GOT3 (cell line): ENCODE measurements around the gene WFDC8.
"Not testable (repeated sequence)": the region's sequence is repeated elsewhere in the genome, so short reads cannot be mapped to it uniquely, and the experiment has no call there.

Experiments
- DNase-seq: peaks from one replicate; lab custom pipeline; 2025; ENCODE audit warnings: mixed read lengths; lab: John Stamatoyannopoulos, UW

Gene WFDC8

DNA sequence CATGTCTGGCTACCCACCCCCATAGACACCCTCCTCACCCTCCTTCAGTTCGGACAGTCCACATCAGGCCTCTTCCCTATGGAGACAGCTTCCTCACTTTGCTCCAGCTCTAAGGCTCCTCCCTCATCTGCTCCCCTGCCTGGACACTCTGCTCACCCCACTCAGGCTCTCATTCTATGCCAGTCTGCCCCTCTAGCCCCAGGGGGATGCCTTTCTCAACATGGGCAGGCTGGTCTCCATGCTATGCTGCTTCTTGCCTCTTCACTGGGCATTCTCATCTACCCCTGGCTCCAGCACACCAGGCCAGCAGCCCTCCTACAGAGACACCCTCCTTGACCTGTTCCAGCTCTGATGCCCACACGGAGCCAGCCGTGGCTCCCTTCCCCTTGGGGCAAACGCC lies at the start of gene WFDC8:
Gene WFDC8 (minus strand): TSS at position 101 of the 400 bp plus-strand sequence. CDS start 37 bp downstream, at position 64.
- no peak for DNase-seq

DNA sequence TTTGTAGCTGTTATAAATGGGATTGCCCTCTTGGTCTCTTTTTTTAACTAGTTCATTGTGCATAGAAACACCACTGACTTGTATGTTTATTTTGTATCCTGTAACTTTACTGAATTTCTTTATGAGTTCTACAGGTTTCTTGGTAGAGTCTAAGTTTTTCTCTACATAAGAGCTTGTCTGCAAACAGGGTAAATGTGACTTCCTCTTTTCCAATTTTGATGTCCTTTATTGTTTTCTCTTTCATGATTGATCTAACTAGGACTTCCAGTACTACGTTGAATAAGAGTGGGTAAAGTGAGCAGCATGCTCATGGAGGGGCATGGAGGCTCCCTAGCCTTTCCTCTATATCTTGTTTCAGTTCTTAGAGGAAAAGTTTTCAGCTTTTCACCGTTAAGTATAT lies 47.5 kb upstream of the WFDC8 start:
- DNase-seq = no peak

DNA sequence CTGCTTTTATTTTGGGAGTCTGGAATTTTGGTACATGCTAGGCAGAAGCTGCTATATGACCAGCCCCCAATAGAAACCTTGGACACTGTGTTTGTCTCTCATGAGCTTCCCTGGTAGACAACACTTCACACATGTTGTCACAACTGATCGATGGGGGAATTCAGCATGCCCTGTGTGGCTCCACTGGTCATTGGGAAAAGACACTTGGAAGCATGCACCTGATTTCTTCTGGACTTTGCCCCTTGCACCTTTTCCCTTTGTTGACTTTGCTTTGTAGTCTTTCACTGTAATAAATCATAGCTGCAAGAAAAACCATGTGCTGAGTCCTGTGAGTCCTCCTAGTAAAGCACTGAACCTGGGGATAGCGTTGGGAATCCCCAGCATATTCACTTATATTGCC lies 42.5 kb upstream of the WFDC8 start:
- DNase-seq = no peak

DNA sequence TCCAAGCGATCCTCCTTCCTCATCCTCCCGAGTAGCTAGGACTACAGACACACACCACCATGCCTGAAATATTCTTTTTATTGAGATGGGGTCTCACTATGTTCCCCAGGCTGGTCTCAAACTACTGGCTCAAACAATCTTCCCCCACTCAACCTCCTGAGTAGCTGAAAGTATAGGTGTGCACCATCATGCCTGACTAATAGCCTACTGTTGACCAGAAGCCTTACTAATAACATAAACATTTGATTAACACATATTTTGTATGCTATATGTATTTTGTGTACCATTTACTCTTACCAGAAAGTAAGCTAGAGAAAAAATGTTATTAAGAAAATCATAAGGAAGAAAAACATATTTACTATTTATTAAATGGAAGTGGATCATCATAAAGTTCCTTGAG lies 38.5 kb upstream of the WFDC8 start:
- DNase-seq = no peak

DNA sequence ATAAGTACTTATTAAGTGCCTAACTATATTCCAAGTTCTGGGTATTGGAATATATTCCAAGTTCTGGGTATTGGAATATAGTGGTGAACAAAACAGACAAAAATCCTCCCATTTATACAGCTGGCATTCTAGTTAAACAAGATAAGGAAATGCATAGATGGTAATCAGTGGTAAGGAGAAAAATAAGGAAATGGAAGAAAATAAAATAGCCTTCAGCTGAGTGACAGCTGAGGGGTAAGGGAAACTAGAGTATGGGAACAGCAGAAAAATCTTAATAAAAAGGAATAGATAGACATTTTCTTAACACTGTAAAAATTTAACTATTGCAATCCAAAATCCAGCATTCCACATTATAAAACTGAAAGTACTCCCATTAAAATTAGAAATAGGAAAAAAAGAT lies 33.2 kb upstream of the WFDC8 start:
- DNase-seq = no peak

DNA sequence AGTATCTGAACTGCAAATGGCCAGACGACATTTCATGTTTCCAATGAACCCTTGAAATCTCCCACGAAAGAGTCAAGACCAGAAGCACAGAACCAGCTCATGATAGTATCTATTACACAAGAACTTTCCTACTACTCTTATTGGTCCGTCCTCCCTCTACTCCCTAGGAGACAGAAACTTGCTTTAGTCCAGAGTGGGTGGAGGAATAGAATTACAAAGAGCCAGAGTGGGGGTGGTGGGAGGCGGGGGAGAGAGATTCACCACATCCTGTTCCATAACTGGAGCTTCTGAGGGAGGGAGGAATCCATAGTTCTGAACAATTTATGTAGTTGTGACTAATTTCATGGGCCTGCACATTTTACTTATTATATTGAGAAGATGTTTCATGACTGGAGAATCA lies 32.0 kb upstream of the WFDC8 start:
- no peak for DNase-seq

DNA sequence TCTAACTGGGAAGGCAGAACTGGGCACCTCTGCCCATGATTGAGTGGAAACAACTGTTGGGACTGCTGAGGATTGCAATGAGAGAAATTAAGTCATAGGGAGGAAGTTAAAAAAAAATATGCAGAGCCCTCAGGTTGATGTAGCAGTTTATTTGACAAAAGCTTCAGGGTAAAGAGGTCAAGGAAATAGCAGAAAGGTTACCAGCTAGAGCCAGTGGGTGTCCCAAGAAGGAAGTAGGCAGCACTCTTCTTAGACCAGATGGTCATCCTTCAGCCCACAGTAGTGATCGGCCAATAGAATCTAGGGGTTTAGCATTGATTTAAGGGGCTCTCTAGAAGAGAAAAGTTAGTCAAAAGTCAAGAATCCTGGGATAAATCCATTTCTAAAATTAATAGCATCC lies 28.7 kb upstream of the WFDC8 start:
- DNase-seq = no peak

DNA sequence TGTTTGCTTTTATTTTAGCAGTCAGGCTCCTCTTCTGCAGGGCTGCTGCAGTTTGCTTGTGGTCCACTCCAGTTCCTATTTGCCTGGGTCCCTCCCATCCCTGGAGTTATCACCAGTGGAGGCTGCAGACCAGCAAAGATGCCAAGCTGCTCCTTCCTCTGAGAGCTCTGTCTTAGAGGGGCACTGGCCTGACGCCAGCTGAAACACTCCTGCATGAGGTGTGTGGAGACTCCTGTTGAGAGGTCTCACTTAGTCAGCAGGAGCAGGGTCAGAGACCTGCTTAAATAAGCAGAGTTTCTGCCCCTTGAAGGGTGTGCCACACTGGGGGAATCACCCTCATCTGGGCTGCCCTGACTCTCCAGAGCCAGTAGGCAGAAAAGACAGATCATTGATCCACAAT lies 16.2 kb upstream of the WFDC8 start:
- DNase-seq = no peak

DNA sequence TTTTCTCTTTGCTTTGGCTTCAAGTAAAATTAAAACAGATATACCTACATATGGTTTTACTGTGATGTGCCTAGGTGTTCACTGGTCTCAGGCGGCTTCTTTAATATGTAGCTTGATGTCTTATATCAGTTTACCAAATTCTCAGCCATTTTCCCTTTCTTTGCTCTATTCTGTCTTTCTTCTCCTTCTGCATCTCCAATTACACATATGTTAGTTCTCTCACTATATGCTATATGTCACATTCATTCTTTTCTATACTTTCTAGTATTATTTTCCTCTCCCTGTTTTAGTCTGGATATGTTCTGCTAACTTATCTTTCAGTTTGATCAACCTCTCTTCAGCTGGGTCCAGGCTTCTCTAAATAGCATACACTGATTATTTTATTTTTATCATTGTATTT lies 14.4 kb upstream of the WFDC8 start:
- DNase-seq = no peak

DNA sequence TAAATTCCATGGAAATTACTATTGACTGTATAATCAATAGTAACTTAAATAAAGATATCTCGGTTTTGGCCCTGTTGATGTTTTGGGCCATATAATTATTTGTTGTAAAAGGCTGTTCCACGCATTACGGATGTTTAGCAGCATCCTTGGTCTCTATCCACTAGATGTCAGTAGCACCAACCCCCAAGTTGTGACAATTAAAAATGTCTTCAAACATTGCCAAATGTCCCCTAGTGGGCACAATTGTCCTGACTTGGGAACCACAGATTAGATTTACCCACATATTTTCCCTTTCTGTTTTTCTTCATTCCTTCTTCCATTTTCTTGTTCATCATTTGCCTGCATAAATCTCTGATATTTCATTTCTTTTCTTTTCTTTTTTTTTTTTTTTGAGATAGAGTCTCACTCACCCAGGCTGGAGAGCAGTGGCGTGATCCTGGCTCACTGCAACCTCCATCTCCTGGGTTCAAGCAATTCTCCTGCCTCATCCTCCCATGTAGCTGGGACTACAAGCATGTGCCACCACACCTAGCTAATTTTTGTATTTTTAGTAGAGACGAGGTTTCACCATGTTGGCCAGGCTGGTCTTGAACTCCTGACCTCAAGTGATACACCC lies 13.6 kb upstream of the WFDC8 start:
- no peak for DNase-seq

DNA sequence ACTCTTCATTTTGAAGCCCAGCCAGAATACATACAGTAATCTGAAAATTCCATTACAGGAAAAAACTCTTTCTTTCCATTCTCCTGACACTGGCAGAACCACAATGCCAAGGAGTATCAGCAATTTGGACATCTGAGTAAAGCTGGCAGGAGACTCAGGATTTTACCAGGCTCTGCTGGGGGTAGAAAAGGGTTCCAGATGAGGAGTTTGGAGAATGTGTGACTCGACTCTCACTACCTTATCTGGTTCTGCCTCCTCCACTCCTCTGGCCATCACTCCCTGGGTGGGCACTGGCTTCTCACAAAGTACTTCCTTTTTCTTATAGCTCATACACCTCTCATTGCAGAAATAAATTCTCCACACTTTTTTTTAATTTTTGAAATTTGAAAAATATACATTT lies 10.6 kb upstream of the WFDC8 start:
- no peak for DNase-seq

DNA sequence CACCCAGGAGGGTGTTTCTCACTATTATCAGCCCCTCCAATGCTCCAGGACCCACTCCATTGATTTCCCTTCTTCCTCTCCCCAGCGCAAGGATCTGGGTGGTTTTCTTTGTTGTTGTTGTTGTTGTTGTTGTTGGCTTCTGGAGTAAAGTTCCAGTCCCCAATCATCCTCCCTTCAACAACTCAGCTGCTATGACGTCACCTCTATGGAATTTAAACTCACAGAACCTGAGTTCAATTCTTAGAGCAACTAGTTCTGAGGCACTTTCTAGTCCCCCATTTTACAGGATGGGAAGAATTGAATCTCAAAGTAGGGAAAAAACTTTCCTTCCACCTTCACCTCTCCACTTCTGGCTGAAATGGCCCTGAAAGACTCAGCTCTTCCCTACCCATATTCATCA lies 9.7 kb upstream of the WFDC8 start:
- no peak for DNase-seq

DNA sequence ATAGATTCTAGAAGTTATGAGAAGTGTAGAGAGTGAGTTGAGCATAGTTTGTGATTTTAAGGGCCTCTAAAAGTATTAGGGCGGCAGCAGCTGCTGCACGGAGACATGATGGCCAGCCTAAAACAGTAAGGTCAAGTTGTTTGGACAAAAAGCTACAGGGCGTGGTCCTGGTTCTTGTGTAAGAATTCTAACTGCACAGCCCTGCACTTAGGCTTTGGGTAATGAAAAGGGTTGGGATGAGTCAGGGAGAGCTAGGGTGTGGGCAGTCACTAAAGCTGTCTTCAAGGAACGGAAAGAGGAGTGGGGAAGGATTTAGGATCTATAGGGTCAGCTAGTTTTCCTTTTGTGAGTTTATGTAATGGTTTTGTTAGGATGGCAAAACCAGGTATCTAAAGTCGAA lies 6.9 kb upstream of the WFDC8 start:
- DNase-seq = not testable (repeated sequence)

DNA sequence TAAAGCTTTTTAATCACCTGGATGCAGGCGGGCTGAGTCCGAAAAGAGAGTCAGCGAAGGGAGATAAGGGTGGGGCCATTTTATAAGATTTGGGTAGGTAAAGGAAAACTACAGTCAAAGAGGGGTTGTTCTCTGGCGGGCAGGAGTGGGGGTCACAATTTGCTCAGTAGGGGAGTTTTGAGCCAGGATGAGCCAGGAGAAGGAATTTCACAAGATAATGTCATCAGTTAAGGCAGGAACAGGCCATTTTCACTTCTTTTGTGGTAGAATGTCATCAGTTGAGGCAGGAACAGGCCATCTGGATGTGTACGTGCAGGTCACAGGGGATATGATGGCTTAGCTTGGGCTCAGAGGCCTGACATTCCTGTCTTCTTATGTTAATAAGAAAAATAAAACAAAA lies 5.2 kb upstream of the WFDC8 start:
- not testable (repeated sequence) for DNase-seq

DNA sequence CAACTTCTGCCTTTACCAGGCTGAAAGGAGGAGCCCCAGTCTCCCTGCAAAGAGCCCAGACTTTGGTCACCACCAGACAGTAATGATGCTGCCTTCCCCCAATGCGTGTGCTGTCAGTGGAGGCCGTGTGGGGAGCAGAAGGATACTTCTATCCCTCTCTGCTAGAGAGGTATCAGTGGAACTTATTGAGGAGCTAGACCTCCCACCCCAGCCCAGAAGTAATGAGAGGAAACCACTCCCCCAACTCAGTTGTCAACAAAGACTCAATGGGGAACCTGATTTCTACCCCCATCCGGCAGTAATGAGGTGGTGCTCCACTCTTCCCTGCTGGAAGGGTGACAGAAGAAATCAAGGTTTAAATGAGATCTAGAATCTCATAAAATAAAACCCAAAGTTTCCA lies 4.4 kb upstream of the WFDC8 start:
- no peak for DNase-seq

DNA sequence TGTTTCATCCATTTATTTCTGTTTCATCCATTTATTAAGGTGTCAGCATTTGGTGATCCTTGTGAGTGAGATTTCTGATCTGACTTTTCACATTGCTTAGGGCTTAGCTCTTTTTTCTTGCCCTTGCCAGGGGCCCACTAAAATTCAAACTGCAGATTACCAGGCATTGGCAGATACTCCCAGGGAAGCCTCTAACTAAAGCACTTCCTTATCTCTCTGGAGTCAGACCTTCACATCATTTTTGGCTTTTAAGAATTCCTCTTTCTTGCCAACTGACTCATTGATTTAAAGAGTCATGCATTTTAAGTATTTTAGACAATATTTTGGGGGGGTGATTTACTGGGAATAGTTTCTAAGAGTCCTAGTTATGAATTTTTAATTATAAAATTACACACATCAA lies 2.6 kb upstream of the WFDC8 start:
- DNase-seq = no peak

DNA sequence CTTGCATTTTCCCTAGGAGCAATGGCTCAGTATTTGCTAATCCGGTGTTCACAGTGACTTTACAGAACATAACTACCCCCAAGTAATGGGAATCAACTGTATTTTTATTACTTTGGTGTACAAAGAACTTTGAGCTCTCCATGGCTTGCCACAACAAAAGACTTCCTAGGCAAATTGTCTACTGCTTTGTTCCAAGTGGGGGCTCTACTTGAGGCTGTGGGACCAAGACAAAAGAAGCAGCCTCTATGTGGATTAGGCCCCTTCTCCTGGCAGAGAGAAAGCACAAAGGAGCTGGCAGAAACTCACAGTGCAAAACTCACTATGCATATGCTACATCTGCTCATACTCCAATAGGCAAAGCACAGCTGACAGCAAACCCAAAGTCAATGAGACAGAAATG lies 853 bp downstream of the WFDC8 start:
- no peak for DNase-seq

DNA sequence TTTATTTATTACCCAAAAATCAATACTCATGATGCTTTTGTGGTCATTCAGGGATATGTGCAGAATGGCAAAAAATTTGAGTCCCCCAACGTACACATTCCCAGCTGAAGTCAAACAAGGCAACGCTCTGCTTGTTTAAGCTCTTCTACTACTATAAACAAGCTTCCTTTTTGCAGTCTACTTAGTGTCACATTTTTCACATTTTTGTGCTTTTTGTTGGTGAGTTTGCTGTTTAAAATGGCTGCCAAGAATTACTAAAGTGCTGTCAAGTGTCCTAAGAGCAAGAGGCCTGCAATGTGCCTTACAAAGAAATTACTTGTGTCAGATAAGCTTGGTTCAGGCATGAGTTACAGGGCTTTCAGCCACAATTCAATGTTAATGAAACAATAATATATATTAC lies 2.1 kb downstream of the WFDC8 start:
- DNase-seq = no peak

DNA sequence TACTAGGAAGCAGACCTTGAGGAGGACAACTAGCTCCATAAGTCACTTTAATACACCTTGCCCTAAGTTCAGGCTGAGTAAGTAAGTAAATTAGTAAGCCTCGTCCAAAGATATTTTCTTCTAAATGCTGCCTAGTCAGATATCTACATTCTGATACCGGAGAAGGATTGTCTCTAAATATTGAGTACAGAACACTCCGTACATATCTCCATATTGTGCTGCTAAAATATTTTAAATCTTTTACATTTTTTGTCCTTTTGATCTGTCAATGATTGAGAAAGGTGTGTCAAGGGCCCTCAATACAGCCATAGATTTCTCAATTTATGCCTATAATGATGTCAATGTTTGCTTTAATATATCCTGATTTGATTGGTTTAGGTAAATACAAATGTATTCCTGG lies 3.2 kb downstream of the WFDC8 start:
- no peak for DNase-seq

DNA sequence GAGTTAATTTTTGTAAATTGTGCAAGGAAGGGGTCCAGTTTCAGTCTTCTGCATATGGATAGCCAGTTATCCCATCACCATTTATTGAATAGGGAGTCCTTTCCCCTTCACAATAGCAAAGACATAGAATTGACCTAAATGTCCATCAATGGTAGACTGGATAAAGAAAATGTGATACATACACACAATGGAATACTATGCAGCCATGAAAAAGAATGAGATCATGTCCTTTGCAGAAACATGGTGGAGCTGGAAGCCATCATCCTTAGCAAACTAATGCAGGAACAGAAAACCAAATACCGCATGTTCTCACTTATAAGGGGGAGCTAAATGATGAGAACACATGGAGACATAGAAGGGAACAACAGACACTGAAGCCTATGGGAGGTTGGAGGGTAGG lies 9.4 kb downstream of the WFDC8 start:
- not testable (repeated sequence) for DNase-seq

DNA sequence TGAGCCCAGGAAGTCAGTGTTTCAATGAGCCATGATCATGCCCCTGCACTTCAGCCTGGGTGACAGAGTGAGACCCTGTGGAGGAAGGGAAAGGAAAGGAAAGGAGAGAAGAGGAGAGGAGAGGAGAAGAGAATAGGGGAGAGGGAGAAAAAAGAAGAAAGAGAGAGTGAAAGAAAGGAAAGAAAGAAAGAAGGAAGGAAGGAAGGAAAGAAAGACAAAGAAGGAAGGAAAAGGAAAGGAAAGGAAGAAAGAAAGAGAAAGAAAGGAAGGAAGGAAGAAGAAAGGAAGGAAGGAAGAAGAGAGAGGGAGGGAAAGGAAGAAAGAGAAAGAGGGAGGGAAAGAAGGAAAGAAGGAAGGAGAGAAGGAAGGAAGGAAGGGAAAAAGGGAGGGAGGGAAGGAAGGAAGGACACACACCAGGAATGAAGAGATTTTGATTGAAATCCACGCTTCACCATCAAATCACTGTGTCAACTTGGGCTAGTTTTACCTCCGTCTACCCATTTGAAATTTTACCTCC lies 14.3 kb downstream of the WFDC8 start:
- no peak for DNase-seq

DNA sequence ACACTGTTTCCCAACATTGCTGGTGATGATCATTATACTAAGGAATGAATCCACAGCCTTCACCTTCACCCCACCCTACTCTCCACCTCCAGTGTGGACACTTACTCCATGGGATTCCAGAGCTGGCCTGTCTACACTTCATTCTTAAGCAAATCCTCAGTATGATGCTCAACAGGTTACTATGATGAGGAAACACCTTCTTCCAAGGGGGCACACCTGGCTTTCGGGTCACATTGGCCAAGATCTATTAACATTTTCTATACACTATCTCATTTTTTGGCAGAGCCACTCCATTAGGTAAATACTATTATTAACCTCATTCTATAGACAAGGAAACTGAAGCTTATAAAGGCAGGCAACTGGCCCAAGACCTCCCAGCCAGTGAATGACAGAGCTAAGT lies 23.9 kb downstream of the WFDC8 start:
- no peak for DNase-seq

DNA sequence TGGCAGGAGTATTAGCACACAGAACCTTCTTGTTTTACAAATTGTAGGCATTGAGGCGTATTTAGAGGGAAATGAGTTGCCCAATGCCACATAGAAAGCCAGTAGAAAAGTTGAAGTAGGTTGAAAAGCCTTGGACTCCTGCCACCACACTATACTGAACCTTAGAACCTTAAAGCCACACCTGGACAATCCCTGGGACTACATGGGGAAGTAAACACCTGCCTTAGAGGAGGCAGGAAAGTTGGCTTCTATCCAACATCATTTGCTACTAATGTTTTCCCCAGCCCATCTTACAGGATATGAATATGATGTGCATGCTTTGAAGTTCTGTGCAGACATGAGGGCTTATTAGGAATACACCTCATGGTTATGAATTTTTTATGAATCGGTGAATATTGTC lies 26.6 kb downstream of the WFDC8 start:
- no peak for DNase-seq

DNA sequence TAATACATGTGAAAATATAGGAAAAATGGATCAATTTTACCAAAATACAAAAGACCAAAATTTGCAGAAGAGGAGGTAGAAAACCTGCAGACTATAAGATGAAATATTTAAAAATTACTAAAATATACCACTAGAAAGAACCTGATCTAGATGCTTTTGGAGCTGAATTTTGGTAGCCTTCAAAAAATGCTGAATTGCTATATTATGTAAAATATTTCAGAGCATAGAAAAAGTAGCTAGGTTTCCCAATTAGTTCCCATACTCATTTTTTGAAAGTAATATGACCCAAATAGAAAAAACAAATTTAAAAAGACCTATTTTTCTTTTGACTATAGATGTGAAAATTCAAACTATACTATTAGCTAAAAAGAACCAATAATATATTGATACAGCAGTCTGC lies 28.3 kb downstream of the WFDC8 start:
- no peak for DNase-seq

DNA sequence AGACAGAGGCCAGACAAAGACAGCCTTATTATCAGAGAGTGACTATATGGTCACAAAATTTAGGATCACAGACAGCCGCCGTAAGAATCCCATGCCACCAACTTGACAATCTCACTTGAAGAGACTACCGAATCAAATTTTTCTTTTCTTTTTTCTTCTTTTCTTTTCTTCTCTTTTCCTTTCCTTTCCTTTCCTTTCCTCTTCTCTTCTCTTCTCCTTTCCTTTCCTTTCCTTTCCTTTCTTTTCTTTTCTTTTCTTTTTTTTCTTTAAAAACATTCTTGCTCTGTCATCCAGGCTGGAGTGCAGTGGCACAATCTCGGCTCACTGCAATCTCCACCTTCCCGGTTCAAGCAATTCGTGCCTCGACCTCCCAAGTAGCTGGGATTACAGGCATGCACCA lies 30.7 kb downstream of the WFDC8 start:
- no peak for DNase-seq
